Esophagus (tissue), 2 donors: ENCODE results near the gene SPATA16. TPM values are rescaled to one million over a fixed set of nuclear protein-coding genes. Genes with fewer than 3 reads are reported as not detected.

ENCODE experiments used
- H3K27ac ChIP-seq, 2 donors: one replicate each; pipeline ENCODE4 v1.5.1; 2013; ENCODE audit warnings: low read depth in 2 of 2, mild to moderate bottlenecking in 2 of 2, inconsistent platforms in 1 of 2, low read length in 1 of 2, moderate library complexity in 1 of 2
- H3K27me3 ChIP-seq, 2 donors: one replicate each; pipeline ENCODE4 v1.6.1; 2013; ENCODE audit warnings: low read length in 2 of 2, control low read depth in 1 of 2, mild to moderate bottlenecking in 1 of 2; ENCODE audit not compliant: insufficient read depth in 2 of 2, control insufficient read depth in 1 of 2
- H3K36me3 ChIP-seq, 2 donors: one replicate each; pipeline ENCODE4 v1.6.1; 2013; ENCODE audit warnings: low read length in 1 of 2; ENCODE audit not compliant: control insufficient read depth in 2 of 2, insufficient read depth in 2 of 2
- H3K4me1 ChIP-seq, 2 donors: one replicate each; pipeline ENCODE4 v1.6.1; 2013; ENCODE audit warnings: low read length in 1 of 2; ENCODE audit not compliant: control insufficient read depth in 2 of 2, insufficient read depth in 2 of 2
- H3K4me3 ChIP-seq, 2 donors: one replicate each; pipeline ENCODE4 v1.5.1; 2013; ENCODE audit warnings: low read length in 2 of 2, mild to moderate bottlenecking in 2 of 2, low read depth in 1 of 2, moderate library complexity in 1 of 2
- H3K9me3 ChIP-seq, 2 donors: one replicate each; pipeline ENCODE4 v1.6.1; 2013; ENCODE audit warnings: mild to moderate bottlenecking in 2 of 2, low read depth in 1 of 2, low read length in 1 of 2, moderate library complexity in 1 of 2; ENCODE audit not compliant: control insufficient read depth in 2 of 2, insufficient read depth in 1 of 2
- WGBS, 2 donors: extraction: QIAGEN DNeasy Blood & Tissue Kit; methylation state at CpG; one replicate each; pipeline ENCODE4 v1.1.7; 2013; 5-methylcytosine and 5-hydroxymethylcytosine counted together
- polyA plus RNA-seq, 2 donors: library from polyadenylated mRNA; stranded (reverse); fragments of 200-250 nt; gene quantifications; one replicate each; pipeline ENCODE4 v1.2.3, GENCODE V29; 2013
- donor health status: healthy with polysubstance abuse.
- donor health status: Bipolar disorder and iron deficiency.

The SPATA16 gene
- polyA plus RNA-seq, 2 donors = not detected

GRCh38 chr3:172914854-172915253, 226.2 kb downstream of the SPATA16 start:
- no peaks in the 10 kb centered on the region for H3K36me3 ChIP-seq
- H3K4me1 ChIP-seq = no peaks in the 10 kb centered on the region
- H3K4me3 ChIP-seq = no peak overlapping the region
- no peaks in the 10 kb centered on the region for H3K27me3 ChIP-seq
- H3K27ac ChIP-seq = no peak overlapping the region
- no peaks in the 10 kb centered on the region for H3K9me3 ChIP-seq
- WGBS, 2 donors = 16 to 24% methylated on average over 1 of the region's 1 CpG

- no peak overlapping the region for H3K27ac ChIP-seq
- no peaks in the 10 kb centered on the region for H3K4me1 ChIP-seq
- 50 to 56% methylated on average over 5 of the region's 5 CpGs for WGBS, 2 donors
- no peaks in the 10 kb centered on the region for H3K27me3 ChIP-seq
- no peaks in the 10 kb centered on the region for H3K9me3 ChIP-seq
- no peaks in the 10 kb centered on the region for H3K36me3 ChIP-seq
- no peak overlapping the region for H3K4me3 ChIP-seq
Observed at GRCh38 chr3:172913911-172914655, 227.0 kb downstream of the SPATA16 start.

- H3K27ac ChIP-seq = no peak overlapping the region
- H3K36me3 ChIP-seq = no peaks in the 10 kb centered on the region
- no peaks in the 10 kb centered on the region for H3K9me3 ChIP-seq
- 91 to 94% methylated on average over 3 of the region's 3 CpGs for WGBS, 2 donors
- H3K4me3 ChIP-seq = no peak overlapping the region
- H3K27me3 ChIP-seq = no peaks in the 10 kb centered on the region
- no peaks in the 10 kb centered on the region for H3K4me1 ChIP-seq
Observed at GRCh38 chr3:172911142-172911541, 229.9 kb downstream of the SPATA16 start.

- Histone ChIP-seq H3K36me3 (no peaks in the 10 kb centered on the region), H3K27ac (no peak overlapping the region), H3K27me3 (no peaks in the 10 kb centered on the region), H3K9me3 (no peaks in the 10 kb centered on the region), H3K4me3 (no peak overlapping the region), H3K4me1 (no peaks in the 10 kb centered on the region)
- WGBS, 2 donors = 81 to 87% methylated on average over 2 of the region's 2 CpGs
Observed at GRCh38 chr3:172908771-172909270, 232.2 kb downstream of the SPATA16 start.

GRCh38 chr3:172905451-172905850, 235.6 kb downstream of the SPATA16 start:
- Histone ChIP-seq H3K4me1 (no peaks in the 10 kb centered on the region), H3K4me3 (no peak overlapping the region), H3K27me3 (no peaks in the 10 kb centered on the region), H3K9me3 (no peaks in the 10 kb centered on the region), H3K36me3 (no peaks in the 10 kb centered on the region), H3K27ac (no peak overlapping the region)
- WGBS, 2 donors = 84 to 86% methylated on average over 1 of the region's 1 CpG

GRCh38 chr3:172904711-172905373, 236.2 kb downstream of the SPATA16 start:
- Histone ChIP-seq H3K27me3 (no peaks in the 10 kb centered on the region), H3K36me3 (no peaks in the 10 kb centered on the region), H3K4me1 (no peaks in the 10 kb centered on the region), H3K9me3 (no peaks in the 10 kb centered on the region), H3K4me3 (no peak overlapping the region), H3K27ac (no peak overlapping the region)
- WGBS, 2 donors = 68 to 70% methylated on average over 9 of the region's 9 CpGs

GRCh38 chr3:172903642-172904320, 237.3 kb downstream of the SPATA16 start:
- H3K4me1 ChIP-seq = no peaks in the 10 kb centered on the region
- 42 to 52% methylated on average over 3 of the region's 3 CpGs for WGBS, 2 donors
- no peak overlapping the region for H3K27ac ChIP-seq
- no peak overlapping the region for H3K4me3 ChIP-seq
- no peaks in the 10 kb centered on the region for H3K27me3 ChIP-seq
- no peaks in the 10 kb centered on the region for H3K36me3 ChIP-seq
- H3K9me3 ChIP-seq = no peaks in the 10 kb centered on the region

GRCh38 chr3:172892158-172892557, 248.9 kb downstream of the SPATA16 start:
- Histone ChIP-seq H3K9me3 (no peaks in the 10 kb centered on the region), H3K27ac (no peak overlapping the region), H3K36me3 (no peaks in the 10 kb centered on the region), H3K4me1 (no peaks in the 10 kb centered on the region), H3K27me3 (no peaks in the 10 kb centered on the region), H3K4me3 (no peak overlapping the region)
- WGBS, 2 donors = 38 to 48% methylated on average over 2 of the region's 2 CpGs

- H3K4me1 ChIP-seq = no peaks in the 10 kb centered on the region
- no peak overlapping the region for H3K4me3 ChIP-seq
- WGBS, 2 donors = 66 to 75% methylated on average over 2 of the region's 2 CpGs
- no peaks in the 10 kb centered on the region for H3K27me3 ChIP-seq
- no peak overlapping the region for H3K27ac ChIP-seq
- H3K9me3 ChIP-seq = no peaks in the 10 kb centered on the region
- H3K36me3 ChIP-seq = no peaks in the 10 kb centered on the region
Observed at GRCh38 chr3:172885704-172886103, 255.3 kb downstream of the SPATA16 start.
